Muscle of leg (tissue), 11 donors: ENCODE results near the gene WDR35. TPM values are rescaled to one million over a fixed set of nuclear protein-coding genes. Genes with fewer than 3 reads are reported as not detected.

ENCODE experiments used
- DNase-seq: peaks from one replicate; pipeline ENCODE4 v3.0.0; 2013
- H3K27ac ChIP-seq: one replicate; pipeline ENCODE4 v1.5.1; 2013; ENCODE audit warnings: mild to moderate bottlenecking, low read length, control low read depth
- H3K27me3 ChIP-seq: one replicate; pipeline ENCODE4 v1.6.1; 2013; ENCODE audit warnings: low read length; ENCODE audit not compliant: control insufficient read depth, insufficient read depth
- H3K36me3 ChIP-seq: one replicate; pipeline ENCODE4 v1.6.1; 2013; ENCODE audit warnings: low read length; ENCODE audit not compliant: control insufficient read depth, insufficient read depth
- H3K4me1 ChIP-seq: one replicate; pipeline ENCODE4 v1.6.1; 2013; ENCODE audit warnings: low read length; ENCODE audit not compliant: control insufficient read depth, insufficient read depth
- H3K4me3 ChIP-seq: one replicate; pipeline ENCODE4 v1.5.1; 2013; ENCODE audit warnings: low read length, control low read depth
- H3K9me3 ChIP-seq: replicated peaks from 2 replicates; pipeline ENCODE4 v1.6.1; 2013; ENCODE audit warnings: low read depth, low read length; ENCODE audit not compliant: control insufficient read depth
- WGBS: methylation state at CpG from one replicate; pipeline ENCODE4 v1.1.5; 2013; ENCODE audit warnings: missing lambda C conversion rate; ENCODE audit not compliant: insufficient coverage; 5-methylcytosine and 5-hydroxymethylcytosine counted together
- polyA plus RNA-seq, 8 donors: library from polyadenylated mRNA; unstranded; fragments of 120-200 nt; gene quantifications; one replicate each; pipeline versions ENCODE4 v1.2.1 to v1.2.3, GENCODE V29; 2013; ENCODE audit warnings: inconsistent platforms in 1 of 8, low replicate concordance in 1 of 8; ENCODE audit not compliant: insufficient read length in 8 of 8, insufficient read depth in 1 of 8
- total RNA-seq: library from RNA; stranded (reverse); fragments of 120-200 nt; gene quantifications from one replicate; pipeline ENCODE4 v1.2.4, GENCODE V29; 2013

The WDR35 gene
- total and polyA plus RNA-seq, 9 donors: 5.5 to 11.3 (median 7.8) TPM

DNA sequence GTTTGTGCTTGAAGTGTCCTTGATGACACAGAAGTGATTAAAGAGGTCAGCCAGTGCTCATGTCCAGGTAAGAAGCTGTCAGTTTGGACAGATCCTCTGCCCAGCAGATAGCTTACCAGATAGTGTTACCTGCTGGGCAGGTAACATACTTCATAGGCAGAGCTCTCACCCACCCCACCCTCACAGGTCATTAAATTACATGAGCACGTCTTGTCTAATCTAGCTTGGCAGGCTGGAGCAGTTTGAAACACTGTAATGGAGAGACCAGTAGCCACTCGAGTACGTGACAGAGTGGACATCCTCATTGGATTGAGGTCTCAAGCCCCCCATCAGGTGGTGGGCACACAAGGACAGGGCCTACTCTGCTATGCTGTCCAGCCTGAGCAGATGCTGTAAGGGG lies 115.2 kb downstream of the WDR35 start:
- Histone ChIP-seq H3K36me3 (no peaks in the 10 kb centered on the region), H3K4me1 (no peaks in the 10 kb centered on the region), H3K4me3 (no peak overlapping the region), H3K9me3 (no peaks in the 10 kb centered on the region), H3K27me3 (no peaks in the 10 kb centered on the region), H3K27ac (no peak overlapping the region)
- 76% methylated on average over 3 of the region's 3 CpGs for whole genome bisulfite sequencing
- DNase-seq: no peak

DNA sequence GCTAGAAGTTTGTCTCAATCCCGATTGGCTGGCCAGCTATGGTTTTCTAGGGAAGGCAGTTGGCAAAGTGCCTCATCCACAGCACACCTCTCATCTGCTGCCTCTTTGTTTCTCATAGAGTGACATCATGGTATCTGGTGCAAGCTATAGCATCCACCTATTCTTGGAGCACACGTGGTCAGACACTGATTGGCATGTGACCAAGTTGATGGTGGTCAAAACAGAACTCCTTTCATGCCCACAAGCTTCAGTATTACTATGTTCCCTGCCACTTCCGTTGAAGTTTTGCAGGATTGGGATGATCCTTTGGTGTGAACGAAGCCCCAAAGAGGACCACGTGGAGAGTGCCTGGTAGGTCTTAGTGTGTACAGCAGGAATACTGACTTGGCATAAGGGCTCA lies 116.9 kb downstream of the WDR35 start:
- 83% methylated on average over 5 of the region's 5 CpGs for WGBS
- Histone ChIP-seq H3K36me3 (no peaks in the 10 kb centered on the region), H3K4me3 (no peak overlapping the region), H3K27me3 (peaks cover 3% of the 10 kb centered on the region), H3K9me3 (no peaks in the 10 kb centered on the region), H3K27ac (no peak overlapping the region), H3K4me1 (peaks cover 9% of the 10 kb centered on the region)
- DNase-seq: no peak

- WGBS: 88% methylated on average over 3 of the region's 3 CpGs
- Histone ChIP-seq H3K9me3 (no peaks in the 10 kb centered on the region), H3K4me1 (peaks cover 9% of the 10 kb centered on the region), H3K4me3 (no peak overlapping the region), H3K27ac (no peak overlapping the region), H3K36me3 (no peaks in the 10 kb centered on the region), H3K27me3 (peaks cover 3% of the 10 kb centered on the region)
- no peak for DNase-seq
Measured at GRCh38 chr2:19872302-19872701, 117.6 kb downstream of the WDR35 start.

DNA sequence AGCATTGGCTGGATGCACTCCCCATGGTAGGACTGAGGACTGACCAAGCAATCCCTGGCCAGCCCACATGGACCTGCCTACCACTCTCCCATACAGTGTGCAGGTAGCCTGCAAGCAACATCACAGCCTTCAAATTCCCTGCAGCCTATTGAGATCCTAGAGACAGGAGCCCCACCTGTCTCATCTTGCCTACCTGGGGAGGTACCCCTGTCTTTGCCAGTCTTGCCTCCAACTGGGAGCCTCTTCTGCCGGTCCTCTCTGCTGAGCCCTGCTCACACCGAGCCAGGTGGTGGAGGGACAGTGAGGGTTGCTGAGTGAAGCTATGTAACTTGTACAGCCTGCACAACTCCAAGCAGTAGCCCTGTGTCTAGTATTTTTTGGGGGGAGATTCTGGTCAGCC lies 118.1 kb downstream of the WDR35 start:
- Histone ChIP-seq H3K4me3 (no peak overlapping the region), H3K36me3 (no peaks in the 10 kb centered on the region), H3K27ac (no peak overlapping the region), H3K27me3 (peaks cover 3% of the 10 kb centered on the region), H3K9me3 (no peaks in the 10 kb centered on the region), H3K4me1 (peaks cover 9% of the 10 kb centered on the region)
- DNase-seq: no peak
- WGBS: no CpG with 5 or more reads among the region's 2 CpGs

- peaks cover 3% of the 10 kb centered on the region for H3K27me3 ChIP-seq
- no peaks in the 10 kb centered on the region for H3K36me3 ChIP-seq
- no peak for DNase-seq
- H3K9me3 ChIP-seq: no peaks in the 10 kb centered on the region
- H3K4me3 ChIP-seq: no peak overlapping the region
- no peak overlapping the region for H3K27ac ChIP-seq
- H3K4me1 ChIP-seq: peaks cover 9% of the 10 kb centered on the region
- WGBS: 26% methylated on average over 4 of the region's 4 CpGs
Measured at GRCh38 chr2:19870792-19871191, 119.1 kb downstream of the WDR35 start.

- Histone ChIP-seq H3K4me3 (peak overlapping the region; percentile 45), H3K27ac (no peak overlapping the region), H3K27me3 (peaks cover 3% of the 10 kb centered on the region), H3K4me1 (peaks cover 9% of the 10 kb centered on the region), H3K36me3 (no peaks in the 10 kb centered on the region), H3K9me3 (no peaks in the 10 kb centered on the region)
- WGBS: 13% methylated on average over 48 of the region's 52 CpGs
- peak; percentile 81 for DNase-seq
Measured at GRCh38 chr2:19868701-19869580, 121.0 kb downstream of the WDR35 start.

DNA sequence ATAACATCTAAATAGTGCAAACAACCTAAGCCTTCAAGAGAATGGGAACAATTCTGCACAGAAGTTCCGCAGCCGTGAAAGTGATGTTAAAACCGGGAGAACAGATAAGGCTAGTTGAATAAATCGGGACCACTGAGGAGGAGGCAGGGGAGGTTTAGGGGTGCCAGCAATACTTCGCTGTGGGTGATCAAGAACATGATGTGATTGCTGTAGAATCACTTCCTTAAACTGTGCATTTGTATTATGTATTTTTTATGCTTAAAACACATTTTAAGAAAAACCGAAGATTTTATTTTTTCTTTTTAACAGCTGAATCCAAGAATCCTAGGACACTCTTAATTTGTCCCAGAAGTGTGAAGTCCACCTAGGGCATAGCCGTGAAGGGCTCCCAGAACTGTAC lies 121.7 kb downstream of the WDR35 start:
- Histone ChIP-seq H3K27me3 (peaks cover 3% of the 10 kb centered on the region), H3K4me3 (peak overlapping the region; percentile 45), H3K4me1 (peaks cover 14% of the 10 kb centered on the region), H3K9me3 (no peaks in the 10 kb centered on the region), H3K27ac (no peak overlapping the region), H3K36me3 (no peaks in the 10 kb centered on the region)
- no peak for DNase-seq
- 78% methylated on average over 5 of the region's 7 CpGs for WGBS

- no peak for DNase-seq
- Histone ChIP-seq H3K9me3 (no peaks in the 10 kb centered on the region), H3K27ac (no peak overlapping the region), H3K4me3 (no peak overlapping the region), H3K27me3 (peaks cover 3% of the 10 kb centered on the region), H3K36me3 (no peaks in the 10 kb centered on the region), H3K4me1 (peaks cover 15% of the 10 kb centered on the region)
- WGBS: 57% methylated on average over 1 of the region's 2 CpGs
Measured at GRCh38 chr2:19866771-19867170, 123.1 kb downstream of the WDR35 start.

DNA sequence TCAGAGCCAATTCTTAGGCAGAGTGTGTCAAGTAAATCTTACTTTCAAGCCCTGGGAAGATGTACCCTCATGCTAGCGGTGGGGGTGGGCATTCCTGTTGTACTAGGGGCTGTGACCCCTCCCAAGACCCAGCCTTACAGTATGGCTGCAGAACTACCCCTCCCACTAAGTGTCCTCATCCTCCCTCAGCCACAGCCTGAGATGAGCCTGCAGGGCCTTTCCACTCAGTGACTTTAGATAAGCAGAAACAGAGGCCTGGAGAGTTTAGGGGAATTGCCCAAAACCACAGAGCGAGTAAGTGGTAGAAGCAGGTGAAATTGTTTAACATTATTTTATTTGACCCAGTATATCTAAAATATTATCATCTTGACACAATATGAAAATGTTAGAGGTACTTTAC lies 124.8 kb downstream of the WDR35 start:
- peaks cover 3% of the 10 kb centered on the region for H3K27me3 ChIP-seq

DNA sequence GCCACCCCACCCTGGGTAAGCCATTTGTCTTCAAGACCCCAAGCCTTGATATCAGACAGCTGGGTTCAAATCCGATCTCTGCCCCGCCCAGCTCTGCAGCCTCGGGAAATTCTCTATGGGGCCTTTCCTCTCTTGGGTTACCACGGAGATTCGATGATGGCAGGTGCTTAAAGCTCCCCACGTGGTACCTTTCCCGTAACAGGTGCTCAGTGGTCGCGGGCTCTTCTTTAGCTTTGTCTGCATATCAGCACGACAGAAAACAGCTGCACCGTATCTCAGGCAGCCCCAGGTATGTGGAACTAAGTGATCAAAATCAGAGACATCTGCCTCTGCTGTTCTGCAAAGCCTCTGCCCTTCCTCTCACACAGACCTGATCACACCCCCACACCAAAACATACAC lies 125.5 kb downstream of the WDR35 start:
- H3K9me3 ChIP-seq: no peaks in the 10 kb centered on the region
- H3K27ac ChIP-seq: no peak overlapping the region
- H3K27me3 ChIP-seq: peaks cover under 1% of the 10 kb centered on the region
- no peaks in the 10 kb centered on the region for H3K36me3 ChIP-seq
- WGBS: 59% methylated on average over 11 of the region's 11 CpGs
- peaks cover 13% of the 10 kb centered on the region for H3K4me1 ChIP-seq
- no peak for DNase-seq
- no peak overlapping the region for H3K4me3 ChIP-seq

More for the DNA sequence above, 124.8 kb downstream of the WDR35 start:
- Histone ChIP-seq H3K27ac (no peak overlapping the region), H3K36me3 (no peaks in the 10 kb centered on the region), H3K4me3 (no peak overlapping the region), H3K9me3 (no peaks in the 10 kb centered on the region), H3K4me1 (peaks cover 15% of the 10 kb centered on the region)
- no CpG with 5 or more reads among the region's 2 CpGs for WGBS
- no peak for DNase-seq
